ENCODE measurements around the gene NEDD9.

GRCh38 chr6:11276228-11276627, 43.8 kb upstream of the NEDD9 start:
- TF ChIP-seq CTCF (IDR thresholded peaks at IDR 0.05) (no peak), POLR2A (IDR thresholded peaks at IDR 0.05) (no peak), EP300 (IDR thresholded peaks at IDR 0.05; ENCODE audit: low read depth) (no peak)
